HCT116 (cell line): Measurements from ENCODE around the gene GRIK2. TPM values are rescaled to one million over a fixed set of nuclear protein-coding genes. Genes with fewer than 3 reads are reported as not detected.

Experiments used
- ATAC-seq: fragments of 200-7000 bp; cut with Tn5 transposase; 2 replicates; pipeline ENCODE4 v1.9.1; 2020; ENCODE audit warnings: mild to moderate bottlenecking, moderate library complexity
- BruUV-seq: library from RNA; stranded (reverse); fragments of 400-500 nt; replicated peaks from 2 replicates; lab custom pipeline; 2021; lab: Mats Ljungman, UMichigan
- CTCF ChIA-PET: fragments of 300-600 bp; sonication (Branson Sonifier 250); formaldehyde crosslinking; loops from one replicate; lab custom pipeline; 2021; ENCODE audit warnings: antibody characterized with exemption; lab: Charles Lee
- POLR2A ChIA-PET: fragments of 300-600, 350-600 bp; sonication (Branson Sonifier 250); formaldehyde crosslinking; loops from one replicate; lab custom pipeline; 2021; ENCODE audit warnings: antibody characterized with exemption; lab: Charles Lee
- RAD21 ChIA-PET, 2 experiments: fragments of 300-600 bp; sonication (Branson Sonifier 250); formaldehyde crosslinking; loops; one replicate each; lab custom pipeline; 2023; ENCODE audit warnings: low total read pairs in 2 of 2; ENCODE audit not compliant: uncharacterized antibody in 2 of 2, unreplicated experiment in 2 of 2, low non-redundant PET in 1 of 2; lab: Charles Lee
- DNase-seq: peaks from one replicate; pipeline ENCODE4 v3.0.0-alpha.2; 2010; ENCODE audit warnings: low read depth, low spot score
- H2AFZ ChIP-seq: fragments of 200-600 bp; shearing (Covaris generic), sonication (generic); 2 replicates; pipeline ENCODE4 v1.6.1; 2017; ENCODE audit warnings: low read depth, mixed run types, mixed read lengths, antibody characterized with exemption, low read length; ENCODE audit not compliant: poor library complexity, severe bottlenecking
- H3K27ac ChIP-seq: 2 replicates; pipeline ENCODE4 v1.5.1; 2012; ENCODE audit warnings: low read depth, low read length
- H3K27me3 ChIP-seq: fragments of 200-600 bp; sonication (generic); 2 replicates; pipeline ENCODE4 v1.6.1; 2016; ENCODE audit warnings: mixed run types, low read length, mixed read lengths; ENCODE audit not compliant: insufficient read depth
- H3K36me3 ChIP-seq, 2 experiments: fragments of 200-500 bp in 1 of 2; fragments of 200-600 bp in 1 of 2; sonication (Bioruptor generic) in 1 of 2; sonication (generic) in 1 of 2; 2 replicates each; pipeline versions ENCODE4 v1.5.1 to v1.6.1; 2014 to 2016; ENCODE audit warnings: low read length in 2 of 2, inconsistent platforms in 1 of 2, mixed read lengths in 1 of 2, mixed run types in 1 of 2; ENCODE audit not compliant: insufficient read depth in 2 of 2, control insufficient read depth in 1 of 2
- H3K4me1 ChIP-seq, 2 experiments: fragments of 200-600 bp in 1 of 2; sonication (generic) in 1 of 2; 2 replicates each; pipeline versions ENCODE4 v1.5.1 to v1.6.1; 2012 to 2017; ENCODE audit warnings: low read length in 2 of 2, inconsistent platforms in 1 of 2, mild to moderate bottlenecking in 1 of 2, mixed read lengths in 1 of 2, mixed run types in 1 of 2, moderate library complexity in 1 of 2; ENCODE audit not compliant: insufficient read depth in 2 of 2, control insufficient read depth in 1 of 2
- H3K4me2 ChIP-seq: fragments of 200-600 bp; sonication (generic); 2 replicates; pipeline ENCODE4 v1.6.1; 2017; ENCODE audit warnings: mixed run types, low read length, mixed read lengths
- H3K4me3 ChIP-seq, 2 experiments: fragments of 200-600 bp in 1 of 2; sonication (generic) in 1 of 2; replicated peaks in 1 of 2; 2 replicates each; pipeline ENCODE4 v1.5.1; 2011 to 2016; ENCODE audit warnings: low read length in 2 of 2, control low read depth in 1 of 2, low read depth in 1 of 2, mild to moderate bottlenecking in 1 of 2, mixed read lengths in 1 of 2, mixed run types in 1 of 2
- H3K79me2 ChIP-seq: fragments of 200-600 bp; sonication (generic); 2 replicates; pipeline ENCODE4 v1.6.1; 2017; ENCODE audit warnings: mild to moderate bottlenecking, mixed run types, low read length, moderate library complexity, mixed read lengths; ENCODE audit not compliant: insufficient read depth
- H3K9ac ChIP-seq: fragments of 200-600 bp; sonication (generic); 2 replicates; pipeline ENCODE4 v1.6.1; 2016; ENCODE audit warnings: low read length, mixed read lengths
- H3K9me2 ChIP-seq: fragments of 200-600 bp; sonication (generic), shearing (Covaris generic); 2 replicates; pipeline ENCODE4 v1.6.1; 2017; ENCODE audit warnings: mixed run types, mild to moderate bottlenecking, moderate library complexity; ENCODE audit not compliant: insufficient read depth
- H3K9me3 ChIP-seq, 2 experiments: fragments of 200-500 bp in 1 of 2; fragments of 200-600 bp in 1 of 2; sonication (Bioruptor generic) in 1 of 2; sonication (generic) in 1 of 2; 2 replicates each; pipeline ENCODE4 v1.6.1; 2014 to 2017; ENCODE audit warnings: low read length in 2 of 2, mixed read lengths in 2 of 2, inconsistent platforms in 1 of 2, low read depth in 1 of 2, mild to moderate bottlenecking in 1 of 2, mixed run types in 1 of 2, moderate library complexity in 1 of 2; ENCODE audit not compliant: control insufficient read depth in 1 of 2, insufficient read depth in 1 of 2
- H4K20me1 ChIP-seq: fragments of 200-600 bp; sonication (generic), shearing (Covaris generic); 2 replicates; pipeline ENCODE4 v1.6.1; 2017; ENCODE audit warnings: mixed run types, mild to moderate bottlenecking, moderate library complexity; ENCODE audit not compliant: insufficient read depth
- CBX3 ChIP-seq: IDR thresholded peaks from 2 replicates; pipeline ENCODE4 v1.6.1; 2012; ENCODE audit warnings: low read depth
- CEBPB ChIP-seq: IDR thresholded peaks from 2 replicates; pipeline ENCODE4 v1.6.1; 2012; ENCODE audit warnings: low read depth
- CTCF ChIP-seq, 3 experiments: fragments of 200-600 bp in 1 of 3; sonication (generic) in 1 of 3; IDR thresholded peaks in 2 of 3; conservative IDR thresholded peaks in 1 of 3; 2 replicates each; pipeline ENCODE4 v1.5.1; 2012 to 2017; ENCODE audit warnings: low read depth in 2 of 3, low read length in 2 of 3, antibody characterized with exemption in 1 of 3, borderline replicate concordance in 1 of 3, control low read depth in 1 of 3, mild to moderate bottlenecking in 1 of 3, mixed read lengths in 1 of 3, mixed run types in 1 of 3, moderate library complexity in 1 of 3; ENCODE audit not compliant: insufficient read depth in 1 of 3
- EGR1 ChIP-seq: IDR thresholded peaks from 2 replicates; pipeline ENCODE4 v1.6.1; 2012; ENCODE audit warnings: low read depth
- ELF1 ChIP-seq: IDR thresholded peaks from 2 replicates; pipeline ENCODE4 v1.6.1; 2012; ENCODE audit warnings: low read depth, borderline replicate concordance
- EZH2phosphoT487 ChIP-seq: fragments of 200-600 bp; IDR thresholded peaks from 2 replicates; pipeline ENCODE4 v1.6.1; 2018; ENCODE audit warnings: antibody characterized with exemption, borderline replicate concordance
- FOSL1 ChIP-seq: IDR thresholded peaks from 2 replicates; pipeline ENCODE4 v1.6.1; 2012; ENCODE audit warnings: low read depth
- JUND ChIP-seq: IDR thresholded peaks from 2 replicates; pipeline ENCODE4 v1.6.1; 2012
- POLR2A ChIP-seq: IDR thresholded peaks from 2 replicates; pipeline ENCODE4 v1.7.0; 2011; ENCODE audit warnings: borderline replicate concordance; ENCODE audit not compliant: insufficient read depth, insufficient read length; ENCODE audit errors: extremely low read depth
- RAD21 ChIP-seq: IDR thresholded peaks from 2 replicates; pipeline ENCODE4 v1.6.1; 2012; ENCODE audit warnings: low read depth, mild to moderate bottlenecking
- SIN3A ChIP-seq: IDR thresholded peaks from 2 replicates; pipeline ENCODE4 v1.6.1; 2012; ENCODE audit warnings: low read depth
- SP1 ChIP-seq: IDR thresholded peaks from 2 replicates; pipeline ENCODE4 v1.6.1; 2012; ENCODE audit warnings: low read depth
- SRF ChIP-seq: IDR thresholded peaks from 2 replicates; pipeline ENCODE4 v1.6.1; 2012; ENCODE audit warnings: low read depth
- TCF7L2 ChIP-seq: IDR thresholded peaks from 2 replicates; pipeline ENCODE4 v1.7.0; 2011; ENCODE audit warnings: borderline replicate concordance, inconsistent platforms; ENCODE audit not compliant: insufficient read depth, insufficient read length; ENCODE audit errors: extremely low read depth
- YY1 ChIP-seq: IDR thresholded peaks from 2 replicates; pipeline ENCODE4 v1.6.1; 2011; ENCODE audit warnings: low read length, low read depth, moderate library complexity, mild to moderate bottlenecking; ENCODE audit not compliant: insufficient replicate concordance; ENCODE audit errors: extremely low read depth
- ZFX ChIP-seq: fragments of 450-650 bp; IDR thresholded peaks from 2 replicates; pipeline ENCODE4 v1.6.1; 2017
- intact Hi-C: fragments of 100-400 bp; cut with micrococcal nuclease; formaldehyde crosslinking; loops from 2 replicates; pipeline ENCODE4 v1.10.0; 2022
- total RNA-seq: library from RNA; stranded (reverse); gene quantifications from one replicate; pipeline ENCODE4 v1.2.1, GENCODE V29; 2021; ENCODE audit not compliant: unreplicated experiment

The GRIK2 gene
- total RNA-seq, 1 experiment from 2014 or later: 0.64 TPM

- Histone ChIP-seq H3K9me3 (no peaks in the 10 kb centered on the region), H4K20me1 (no peaks in the 10 kb centered on the region), H3K9ac (no peak overlapping the region), H3K4me2 (no peak overlapping the region), H3K4me1 (no peaks in the 10 kb centered on the region), H2AFZ (peak overlapping the region; percentile 75), H3K79me2 (no peaks in the 10 kb centered on the region), H3K9me2 (no peaks in the 10 kb centered on the region), H3K27ac (no peak overlapping the region), H3K4me3 (no peak overlapping the region), H3K27me3 (no peaks in the 10 kb centered on the region), H3K36me3 (no peaks in the 10 kb centered on the region)
- no TSS peak for BruUV-seq
- ChIA-PET CTCF (no interaction called here), RAD21 (no interaction called here), POLR2A (no interaction called here)
- no peak for TF ChIP-seq SP1
- TF ChIP-seq POLR2A: no peak
- TF ChIP-seq CBX3: no peak
- no peak for TF ChIP-seq SRF
- TF ChIP-seq CTCF (IDR thresholded peaks at IDR 0.05 in 2 of 3, conservative IDR thresholded peaks at IDR 0.05 in 1 of 3; ENCODE audit: borderline replicate concordance in 1 of 3, insufficient read depth in 1 of 3, low read depth in 2 of 3, low read length in 2 of 3): no peak
- TF ChIP-seq CEBPB: no peak
- no peak for TF ChIP-seq EZH2phosphoT487
- TF ChIP-seq JUND: no peak
- TF ChIP-seq TCF7L2: no peak
- TF ChIP-seq EGR1: no peak
- no peak for TF ChIP-seq RAD21
- no peak for TF ChIP-seq ZFX
- TF ChIP-seq FOSL1: no peak
- no peak for TF ChIP-seq ELF1
- no peak for TF ChIP-seq SIN3A
- no peak for TF ChIP-seq YY1
- DNase-seq (no peak), ATAC-seq (no peak)
- intact Hi-C loops: no loop called here
These were observed 367.5 kb downstream of the GRIK2 start for GRCh38 chr6:101760843-101761621.
